Vagina (tissue), 2 donors: Measurements from ENCODE around the gene UNC50.

Experiments
- POLR2A ChIP-seq, 2 donors: fragments of 450-650 bp; IDR thresholded peaks; one replicate each; pipeline ENCODE4 v1.6.1; 2017; ENCODE audit warnings: antibody characterized with exemption in 2 of 2, mild to moderate bottlenecking in 2 of 2, moderate library complexity in 2 of 2
- POLR2AphosphoS5 ChIP-seq, 2 donors: sonication (generic); formaldehyde crosslinking; IDR thresholded peaks; one replicate each; pipeline ENCODE4 v1.9.0; 2017; ENCODE audit warnings: antibody characterized with exemption in 2 of 2, mild to moderate bottlenecking in 2 of 2, low read depth in 1 of 2; ENCODE audit not compliant: insufficient read depth in 1 of 2
- TF ChIP-seq, protein P1 (sequence below), 3 experiments: fragments of 450-650 bp in 2 of 3; fragments of 200-600 bp in 1 of 3; sonication (generic) in 1 of 3; IDR thresholded peaks; one replicate each; pipeline ENCODE4 v1.5.1; 2017 to 2019; ENCODE audit warnings: antibody characterized with exemption in 3 of 3, mild to moderate bottlenecking in 2 of 3, moderate library complexity in 2 of 3

DNA sequence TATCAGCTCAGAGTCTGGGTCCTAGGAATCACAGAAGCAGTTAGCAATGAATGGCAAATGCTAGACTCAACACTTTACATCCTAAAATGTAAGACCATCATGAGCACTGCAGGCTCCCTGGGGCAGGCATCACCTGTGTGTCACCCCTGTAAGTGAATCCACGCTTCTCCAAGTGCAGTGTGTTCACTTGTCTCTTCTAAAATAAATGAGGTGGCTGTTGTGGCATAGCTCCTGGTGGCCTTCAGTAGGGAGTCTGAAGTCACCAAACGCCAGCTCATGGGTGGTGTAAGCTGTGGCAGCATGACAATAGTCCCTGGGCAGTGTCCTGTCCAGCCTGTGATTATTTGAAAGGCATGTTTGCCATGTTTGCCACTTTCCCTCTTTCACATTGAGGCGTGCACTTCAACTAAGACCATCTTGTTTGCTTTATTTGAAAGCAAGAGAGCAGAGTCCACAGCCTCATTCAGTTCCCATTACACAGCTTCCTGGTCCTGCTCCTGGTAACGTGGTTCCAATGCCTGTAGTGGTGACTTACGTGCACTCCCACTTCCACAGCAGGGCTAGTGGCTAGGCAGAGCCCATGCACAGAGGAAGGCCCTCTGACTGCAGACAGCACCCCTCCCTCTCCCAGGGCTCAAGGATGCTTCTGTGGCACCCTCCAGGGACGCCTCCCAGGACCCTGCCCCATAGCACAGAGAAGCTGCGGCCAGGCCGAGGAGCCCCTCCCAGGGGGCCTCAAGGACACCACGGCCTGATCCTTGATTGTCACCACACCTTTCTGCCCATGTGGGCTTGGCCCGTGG lies 24.4 kb upstream of the UNC50 start:
- TF ChIP-seq, protein P1, sequence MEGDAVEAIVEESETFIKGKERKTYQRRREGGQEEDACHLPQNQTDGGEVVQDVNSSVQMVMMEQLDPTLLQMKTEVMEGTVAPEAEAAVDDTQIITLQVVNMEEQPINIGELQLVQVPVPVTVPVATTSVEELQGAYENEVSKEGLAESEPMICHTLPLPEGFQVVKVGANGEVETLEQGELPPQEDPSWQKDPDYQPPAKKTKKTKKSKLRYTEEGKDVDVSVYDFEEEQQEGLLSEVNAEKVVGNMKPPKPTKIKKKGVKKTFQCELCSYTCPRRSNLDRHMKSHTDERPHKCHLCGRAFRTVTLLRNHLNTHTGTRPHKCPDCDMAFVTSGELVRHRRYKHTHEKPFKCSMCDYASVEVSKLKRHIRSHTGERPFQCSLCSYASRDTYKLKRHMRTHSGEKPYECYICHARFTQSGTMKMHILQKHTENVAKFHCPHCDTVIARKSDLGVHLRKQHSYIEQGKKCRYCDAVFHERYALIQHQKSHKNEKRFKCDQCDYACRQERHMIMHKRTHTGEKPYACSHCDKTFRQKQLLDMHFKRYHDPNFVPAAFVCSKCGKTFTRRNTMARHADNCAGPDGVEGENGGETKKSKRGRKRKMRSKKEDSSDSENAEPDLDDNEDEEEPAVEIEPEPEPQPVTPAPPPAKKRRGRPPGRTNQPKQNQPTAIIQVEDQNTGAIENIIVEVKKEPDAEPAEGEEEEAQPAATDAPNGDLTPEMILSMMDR (IDR thresholded peaks at IDR 0.05) = no peak
- no peak for TF ChIP-seq POLR2AphosphoS5 (IDR thresholded peaks at IDR 0.05; ENCODE audit: insufficient read depth in 1 of 2, low read depth in 1 of 2)
- TF ChIP-seq POLR2A (IDR thresholded peaks at IDR 0.05) = no peak
